Measurements from ENCODE around the gene SPATA1. TPM values are rescaled to one million over a fixed set of nuclear protein-coding genes. Genes with fewer than 3 reads are reported as not detected.
A peak's percentile ranks its signal among the peaks of the same experiment; 100 is the strongest.

The SPATA1 gene
- total and polyA plus RNA-seq, 2 of the 13 experiments (the other 11 are each of a cell fraction or from before 2014, with no cell fraction given), result 0.70 to 1.4 TPM

- TF ChIP-seq ZNF746 (CRISPR knock-in tag; IDR thresholded peaks at IDR 0.05), result no peak
- TF ChIP-seq ZNF496 (CRISPR knock-in tag; IDR thresholded peaks at IDR 0.05; ENCODE audit: insufficient replicate concordance), result no peak
- TF ChIP-seq ZNF781 (CRISPR knock-in tag; IDR thresholded peaks at IDR 0.05; ENCODE audit: borderline replicate concordance, not compliant biosample characterization), result no peak
- TF ChIP-seq ZNF546 (CRISPR knock-in tag; conservative IDR thresholded peaks at IDR 0.05), result no peak
- no peak for TF ChIP-seq ZNF18 (CRISPR knock-in tag; IDR thresholded peaks at IDR 0.05; ENCODE audit: insufficient replicate concordance)
- TF ChIP-seq NCOR1 (IDR thresholded peaks at IDR 0.05; ENCODE audit: borderline replicate concordance, low read length), result no peak
- TF ChIP-seq ZMYM2 (CRISPR knock-in tag; IDR thresholded peaks at IDR 0.05), result no peak
- TF ChIP-seq CAMTA2 (CRISPR knock-in tag; IDR thresholded peaks at IDR 0.05; ENCODE audit: borderline replicate concordance), result no peak
- no peak for TF ChIP-seq MIER3 (CRISPR knock-in tag; IDR thresholded peaks at IDR 0.05; ENCODE audit: borderline replicate concordance)
- TF ChIP-seq, protein P1, sequence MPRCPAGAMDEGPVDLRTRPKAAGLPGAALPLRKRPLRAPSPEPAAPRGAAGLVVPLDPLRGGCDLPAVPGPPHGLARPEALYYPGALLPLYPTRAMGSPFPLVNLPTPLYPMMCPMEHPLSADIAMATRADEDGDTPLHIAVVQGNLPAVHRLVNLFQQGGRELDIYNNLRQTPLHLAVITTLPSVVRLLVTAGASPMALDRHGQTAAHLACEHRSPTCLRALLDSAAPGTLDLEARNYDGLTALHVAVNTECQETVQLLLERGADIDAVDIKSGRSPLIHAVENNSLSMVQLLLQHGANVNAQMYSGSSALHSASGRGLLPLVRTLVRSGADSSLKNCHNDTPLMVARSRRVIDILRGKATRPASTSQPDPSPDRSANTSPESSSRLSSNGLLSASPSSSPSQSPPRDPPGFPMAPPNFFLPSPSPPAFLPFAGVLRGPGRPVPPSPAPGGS (CRISPR knock-in tag; IDR thresholded peaks at IDR 0.05), result no peak
- no peak for TF ChIP-seq KDM2A (CRISPR knock-in tag; IDR thresholded peaks at IDR 0.05; ENCODE audit: borderline replicate concordance, low read depth)
- no peak for TF ChIP-seq ZNF264 (CRISPR knock-in tag; IDR thresholded peaks at IDR 0.05)
- no peak for TF ChIP-seq GATAD1 (CRISPR knock-in tag; IDR thresholded peaks at IDR 0.05)
- no peak for TF ChIP-seq FOXA1 (IDR thresholded peaks at IDR 0.05)
- TF ChIP-seq FOXA1 (CRISPR knock-in tag; IDR thresholded peaks at IDR 0.05), result peak; percentile 52
- TF ChIP-seq KAT7 (CRISPR knock-in tag; IDR thresholded peaks at IDR 0.05; ENCODE audit: borderline replicate concordance), result no peak
- TF ChIP-seq ZNF20 (CRISPR knock-in tag; IDR thresholded peaks at IDR 0.05), result no peak
- TF ChIP-seq KLF12 (CRISPR knock-in tag; IDR thresholded peaks at IDR 0.05; ENCODE audit: borderline replicate concordance), result no peak
- TF ChIP-seq EZH2 (conservative IDR thresholded peaks at IDR 0.05; ENCODE audit: low read depth, low read length), result no peak
- no peak for TF ChIP-seq RCOR2 (CRISPR knock-in tag; IDR thresholded peaks at IDR 0.05)
- no peak for TF ChIP-seq NCOA2 (CRISPR knock-in tag; IDR thresholded peaks at IDR 0.05)
- peak; percentile 77 for TF ChIP-seq CEBPB (IDR thresholded peaks at IDR 0.05; ENCODE audit: borderline replicate concordance, low read depth, low read length)
- TF ChIP-seq ZFP36L2 (CRISPR knock-in tag; IDR thresholded peaks at IDR 0.05), result no peak
- TF ChIP-seq, protein P2, sequence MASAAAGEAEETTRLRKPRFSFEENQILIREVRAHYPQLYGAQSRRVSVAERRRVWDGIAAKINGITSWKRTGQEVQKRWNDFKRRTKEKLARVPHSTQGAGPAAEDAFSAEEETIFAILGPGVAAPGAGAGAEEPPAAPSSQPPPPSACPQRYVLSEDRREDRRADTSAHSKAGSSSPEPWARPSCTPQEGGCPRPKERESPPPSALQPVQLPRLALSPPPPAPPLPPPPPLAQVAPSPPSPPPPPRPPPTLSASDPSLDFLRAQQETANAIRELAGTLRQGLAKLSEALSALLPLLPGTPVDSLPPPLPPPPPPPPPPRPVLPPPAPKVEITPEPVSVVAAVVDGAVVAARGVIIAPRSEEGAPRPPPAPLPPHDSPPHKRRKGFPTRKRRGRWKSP (CRISPR knock-in tag; IDR thresholded peaks at IDR 0.05), result no peak
- no peak for TF ChIP-seq ZNF530 (CRISPR knock-in tag; IDR thresholded peaks at IDR 0.05; ENCODE audit: low read depth)
- no peak for TF ChIP-seq MNT (IDR thresholded peaks at IDR 0.05)
- no peak for TF ChIP-seq RXRA (CRISPR knock-in tag; IDR thresholded peaks at IDR 0.05)
These were observed 13.5 kb upstream of the SPATA1 start (continued) for GRCh38 chr1:84492726-84493125.
